ENCODE results near the gene ACAD9.

Gene ACAD9

DNA sequence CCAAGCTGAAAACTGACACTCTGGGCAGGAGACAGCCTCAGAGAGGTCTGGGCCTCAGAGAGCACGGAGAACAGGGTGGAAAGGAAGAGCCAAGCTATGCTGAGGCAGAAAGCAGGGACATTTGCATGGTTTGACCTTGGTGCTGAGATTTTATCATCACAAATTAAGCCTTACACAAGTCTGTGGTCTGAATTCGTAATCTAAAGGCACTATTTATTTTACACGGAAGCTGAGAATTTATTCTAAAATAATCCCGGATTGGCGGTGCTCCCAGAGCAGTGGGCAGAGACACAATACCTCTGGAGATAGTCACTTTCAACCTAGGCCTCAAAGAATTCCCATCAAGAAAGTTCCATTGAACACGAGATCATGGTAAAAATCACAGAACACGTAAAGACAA lies 67.0 kb downstream of the ACAD9 start:
- Histone ChIP-seq H3K4me1 (ENCODE audit: control insufficient read depth, low read depth, low read length) (no peaks in the 10 kb centered on the region), H3K9me3 (ENCODE audit: control insufficient read depth, low read depth, low read length) (no peaks in the 10 kb centered on the region), H3K27me3 (ENCODE audit: control insufficient read depth, insufficient read depth, low read length) (no peaks in the 10 kb centered on the region), H3K27ac (ENCODE audit: low read length) (no peak overlapping the region), H3K36me3 (ENCODE audit: control insufficient read depth, low read depth, low read length) (no peaks in the 10 kb centered on the region), H3K4me3 (ENCODE audit: low read length) (no peak overlapping the region), H3K9ac (ENCODE audit: low read length) (no peak overlapping the region)

DNA sequence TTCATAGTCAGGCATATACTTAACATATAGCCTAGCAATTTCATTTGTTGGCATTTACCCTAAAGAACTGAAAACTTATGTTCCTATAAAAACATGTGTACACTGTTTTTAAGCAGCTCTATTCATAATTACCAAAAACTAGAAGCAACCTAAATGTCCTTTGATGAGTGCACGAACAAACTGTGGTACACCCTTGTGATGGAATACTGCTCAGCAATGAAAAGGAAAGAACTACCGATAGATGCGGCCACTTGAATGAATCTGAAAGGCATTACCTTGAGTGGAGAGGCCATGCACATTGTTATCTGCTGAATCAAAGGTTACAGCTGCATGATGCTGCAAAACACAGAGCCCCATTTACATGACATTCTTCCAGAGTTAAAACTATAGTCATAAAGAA lies 69.7 kb downstream of the ACAD9 start:
- H3K4me3 ChIP-seq (ENCODE audit: low read length), result no peak overlapping the region
- no peaks in the 10 kb centered on the region for H3K36me3 ChIP-seq (ENCODE audit: control insufficient read depth, low read depth, low read length)
- H3K9me3 ChIP-seq (ENCODE audit: control insufficient read depth, low read depth, low read length), result no peaks in the 10 kb centered on the region
- H3K27ac ChIP-seq (ENCODE audit: low read length), result no peak overlapping the region
- no peaks in the 10 kb centered on the region for H3K4me1 ChIP-seq (ENCODE audit: control insufficient read depth, low read depth, low read length)
- no peak overlapping the region for H3K9ac ChIP-seq (ENCODE audit: low read length)
- no peaks in the 10 kb centered on the region for H3K27me3 ChIP-seq (ENCODE audit: control insufficient read depth, insufficient read depth, low read length)

DNA sequence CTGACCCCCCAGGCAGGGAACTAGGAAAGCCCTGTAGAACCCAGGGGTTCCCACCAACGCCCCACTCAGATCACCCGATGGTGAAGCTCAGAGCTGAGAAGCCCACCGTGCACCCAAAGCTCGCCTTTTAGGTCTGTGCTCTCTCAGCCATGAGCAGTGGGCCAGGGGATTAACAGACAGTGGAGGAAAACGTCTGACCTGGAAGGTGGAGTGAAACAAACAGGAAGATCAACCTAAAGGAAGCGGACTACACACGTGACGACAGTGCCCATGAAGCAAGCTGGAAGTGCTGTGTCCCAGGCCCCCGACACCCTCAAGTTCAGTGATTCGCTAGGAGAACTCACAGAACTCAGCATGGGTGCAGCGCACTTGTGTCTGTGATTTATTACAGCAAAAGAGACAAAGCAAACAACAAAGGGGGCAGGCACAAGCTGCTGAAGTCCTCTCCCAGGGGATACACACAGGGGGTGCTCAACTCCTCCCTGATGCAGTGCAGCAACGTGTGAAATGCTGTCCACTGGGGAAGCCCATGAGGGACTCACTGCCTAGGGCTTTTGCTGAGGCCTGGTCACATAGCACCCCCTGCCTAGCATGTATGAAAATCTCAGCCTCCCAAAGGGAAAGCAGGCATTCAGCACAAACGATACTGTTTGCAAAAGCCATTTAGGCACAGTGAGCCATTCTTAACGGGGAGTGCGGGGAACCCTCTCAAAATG lies 71.0 kb downstream of the ACAD9 start:
- H3K9me3 ChIP-seq (ENCODE audit: control insufficient read depth, low read depth, low read length), result no peaks in the 10 kb centered on the region
- no peak overlapping the region for H3K4me3 ChIP-seq (ENCODE audit: low read length)
- no peaks in the 10 kb centered on the region for H3K4me1 ChIP-seq (ENCODE audit: control insufficient read depth, low read depth, low read length)
- H3K36me3 ChIP-seq (ENCODE audit: control insufficient read depth, low read depth, low read length), result no peaks in the 10 kb centered on the region
- no peaks in the 10 kb centered on the region for H3K27me3 ChIP-seq (ENCODE audit: control insufficient read depth, insufficient read depth, low read length)
- H3K9ac ChIP-seq (ENCODE audit: low read length), result no peak overlapping the region
- no peak overlapping the region for H3K27ac ChIP-seq (ENCODE audit: low read length)

DNA sequence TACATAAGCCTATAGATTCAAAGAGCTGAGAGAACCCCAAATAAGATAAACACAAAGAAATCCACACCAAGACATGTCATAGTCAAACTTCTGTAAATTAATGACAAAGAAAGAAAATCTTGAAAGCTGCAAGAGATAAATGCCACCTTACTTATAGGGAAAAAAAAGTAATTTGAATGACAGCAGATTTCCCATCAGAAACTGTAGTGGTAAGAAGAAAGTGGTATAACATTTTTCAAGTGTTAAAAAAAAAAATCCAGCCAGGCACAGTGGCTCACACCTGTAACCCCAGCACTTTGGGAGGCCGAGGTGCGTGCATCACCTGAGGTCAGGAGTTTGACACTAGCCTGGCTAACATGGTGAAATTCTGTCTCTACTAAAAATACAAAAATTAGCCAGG lies 77.0 kb downstream of the ACAD9 start:
- H3K27ac ChIP-seq (ENCODE audit: low read length), result no peak overlapping the region
- no peaks in the 10 kb centered on the region for H3K36me3 ChIP-seq (ENCODE audit: control insufficient read depth, low read depth, low read length)
- H3K4me3 ChIP-seq (ENCODE audit: low read length), result no peak overlapping the region
- no peak overlapping the region for H3K9ac ChIP-seq (ENCODE audit: low read length)
- H3K9me3 ChIP-seq (ENCODE audit: control insufficient read depth, low read depth, low read length), result no peaks in the 10 kb centered on the region
- H3K27me3 ChIP-seq (ENCODE audit: control insufficient read depth, insufficient read depth, low read length), result no peaks in the 10 kb centered on the region
- H3K4me1 ChIP-seq (ENCODE audit: control insufficient read depth, low read depth, low read length), result no peaks in the 10 kb centered on the region

Data from iPS-18a (cell line).